CD4-positive, alpha-beta T cell (primary cell): Measurements from ENCODE around the gene CDC14A. TPM values are rescaled to one million over a fixed set of nuclear protein-coding genes. Genes with fewer than 3 reads are reported as not detected.

Source experiments
- ATAC-seq: fragments of 200-7000 bp; cut with Tn5 transposase; one replicate; pipeline ENCODE4 v1.10.0; 2022; ENCODE audit warnings: mild to moderate bottlenecking; ENCODE audit not compliant: poor library complexity
- CTCF ChIA-PET: fragments of 350-600 bp; sonication (Branson Sonifier 250); formaldehyde crosslinking; loops from one replicate; lab custom pipeline; 2021; ENCODE audit warnings: antibody characterized with exemption, inconsistent platforms; lab: Charles Lee
- POLR2A ChIA-PET: fragments of 350-600 bp; sonication (Branson Sonifier 250); formaldehyde crosslinking; loops from one replicate; lab custom pipeline; 2021; ENCODE audit warnings: antibody characterized with exemption, inconsistent platforms; lab: Charles Lee
- DNase-seq, 14 experiments: peaks; one replicate each; pipeline ENCODE4 v3.0.0-alpha.2; 2013 to 2020; ENCODE audit warnings: mixed read lengths in 2 of 14
- H3K27ac ChIP-seq, 2 donors: one replicate each; pipeline versions ENCODE4 v1.5.1 to v1.7.0; 2013; ENCODE audit warnings: low read length in 2 of 2, low read depth in 1 of 2, mild to moderate bottlenecking in 1 of 2
- H3K27me3 ChIP-seq, 2 experiments: 1 replicate in 1 of 2; 2 replicates in 1 of 2; pipeline versions ENCODE4 v1.6.1 to v1.7.0; 2013; ENCODE audit warnings: low read length in 2 of 2, control low read depth in 1 of 2, mild to moderate bottlenecking in 1 of 2, moderate library complexity in 1 of 2; ENCODE audit not compliant: insufficient read depth in 2 of 2, control insufficient read depth in 1 of 2
- H3K36me3 ChIP-seq: one replicate; pipeline ENCODE4 v1.6.1; 2013; ENCODE audit warnings: low read length, control low read depth; ENCODE audit not compliant: insufficient read depth
- H3K4me1 ChIP-seq: one replicate; pipeline ENCODE4 v1.6.1; 2013; ENCODE audit warnings: low read length, control low read depth; ENCODE audit not compliant: insufficient read depth
- H3K4me3 ChIP-seq: one replicate; pipeline ENCODE4 v1.5.1; 2013; ENCODE audit warnings: mild to moderate bottlenecking, low read length, moderate library complexity
- H3K9me3 ChIP-seq, 2 experiments: 1 replicate in 1 of 2; 2 replicates in 1 of 2; pipeline versions ENCODE4 v1.6.1 to v1.7.0; 2013; ENCODE audit warnings: low read length in 2 of 2, mild to moderate bottlenecking in 2 of 2, control low read depth in 1 of 2, moderate library complexity in 1 of 2; ENCODE audit not compliant: control insufficient read depth in 1 of 2, insufficient read depth in 1 of 2
- H3K27ac Mint-ChIP-seq: one replicate; pipeline ENCODE4 v1.8.0; 2020; ENCODE audit warnings: mixed read lengths
- H3K27me3 Mint-ChIP-seq: one replicate; pipeline ENCODE4 v1.8.0; 2021; ENCODE audit warnings: mixed read lengths
- H3K36me3 Mint-ChIP-seq: one replicate; pipeline ENCODE4 v1.8.0; 2021; ENCODE audit warnings: low read depth, mixed read lengths
- H3K4me1 Mint-ChIP-seq: one replicate; pipeline ENCODE4 v1.8.0; 2021; ENCODE audit warnings: low read depth, mixed read lengths
- H3K4me3 Mint-ChIP-seq: one replicate; pipeline ENCODE4 v1.8.0; 2020; ENCODE audit warnings: mild to moderate bottlenecking, mixed read lengths
- H3K9me3 Mint-ChIP-seq: one replicate; pipeline ENCODE4 v1.8.0; 2020; ENCODE audit warnings: mixed read lengths
- intact Hi-C, 2 experiments: fragments of 100-400 bp; cut with DNase I in 1 of 2; cut with micrococcal nuclease in 1 of 2; formaldehyde crosslinking; loops; one replicate each; pipeline versions ENCODE4 v1.15.1 to v1.9.0; 2023 to 2025; cut with DNase I, micrococcal nuclease
- total RNA-seq, 174 experiments: library from RNA in 2 of 174; stranded (reverse) in 2 of 174; gene quantifications; one replicate each; pipeline ENCODE4 v1.2.3 and lab custom pipeline; 2021 to 2026
- TF ChIP-seq, protein P1 (sequence below): fragments of 200-600 bp; IDR thresholded peaks from one replicate; pipeline ENCODE4 v1.8.0; 2022; ENCODE audit warnings: antibody characterized with exemption, mild to moderate bottlenecking

Gene CDC14A
- total RNA-seq, 2 experiments from 2014 or later: 174 to 182 TPM

GRCh38 chr1:100387209-100387608 lies 34.9 kb downstream of the CDC14A start:
- Histone ChIP-seq H3K36me3 (peaks cover 47% of the 10 kb centered on the region), H3K27ac (peak overlapping the region in 1 of 2 donors; percentile 78), H3K9me3 (no peaks in the 10 kb centered on the region), H3K4me3 (peak overlapping the region; percentile 35), H3K4me1 (peaks cover 55% of the 10 kb centered on the region), H3K27me3 (no peaks in the 10 kb centered on the region)
- DNase-seq: peak in 2 of 14 experiments; percentile 32
- intact Hi-C loops: loop anchor here in 1 of 2 experiments (2.0 kb wide), 1 partner anchor 14 kb away; no protein-coding TSS in a partner anchor
- Mint-ChIP-seq H3K9me3 (no peaks in the 10 kb centered on the region), H3K4me3 (peak overlapping the region; percentile 74), H3K36me3 (peaks cover 65% of the 10 kb centered on the region), H3K27ac (peak overlapping the region; percentile 83), H3K4me1 (peaks cover 94% of the 10 kb centered on the region), H3K27me3 (no peaks in the 10 kb centered on the region)
- no peak for ATAC-seq
- CTCF ChIA-PET: interaction anchor here (1.1 to 3.9 kb wide), 8 partner anchors 10 to 73 kb away, joined by 3 to 17 read pairs (median 4); no protein-coding TSS in a partner anchor
- POLR2A ChIA-PET: interaction anchor here (1.0 to 7.7 kb wide), 10 partner anchors 10 to 73 kb away, joined by 3 to 67 read pairs (median 5); partner anchors contain the start of gene CDC14A
- TF ChIP-seq, protein P1, sequence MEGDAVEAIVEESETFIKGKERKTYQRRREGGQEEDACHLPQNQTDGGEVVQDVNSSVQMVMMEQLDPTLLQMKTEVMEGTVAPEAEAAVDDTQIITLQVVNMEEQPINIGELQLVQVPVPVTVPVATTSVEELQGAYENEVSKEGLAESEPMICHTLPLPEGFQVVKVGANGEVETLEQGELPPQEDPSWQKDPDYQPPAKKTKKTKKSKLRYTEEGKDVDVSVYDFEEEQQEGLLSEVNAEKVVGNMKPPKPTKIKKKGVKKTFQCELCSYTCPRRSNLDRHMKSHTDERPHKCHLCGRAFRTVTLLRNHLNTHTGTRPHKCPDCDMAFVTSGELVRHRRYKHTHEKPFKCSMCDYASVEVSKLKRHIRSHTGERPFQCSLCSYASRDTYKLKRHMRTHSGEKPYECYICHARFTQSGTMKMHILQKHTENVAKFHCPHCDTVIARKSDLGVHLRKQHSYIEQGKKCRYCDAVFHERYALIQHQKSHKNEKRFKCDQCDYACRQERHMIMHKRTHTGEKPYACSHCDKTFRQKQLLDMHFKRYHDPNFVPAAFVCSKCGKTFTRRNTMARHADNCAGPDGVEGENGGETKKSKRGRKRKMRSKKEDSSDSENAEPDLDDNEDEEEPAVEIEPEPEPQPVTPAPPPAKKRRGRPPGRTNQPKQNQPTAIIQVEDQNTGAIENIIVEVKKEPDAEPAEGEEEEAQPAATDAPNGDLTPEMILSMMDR: no peak

- H3K27me3 ChIP-seq: no peaks in the 10 kb centered on the region
- H3K4me3 ChIP-seq: peak overlapping the region; percentile 35
- Mint-ChIP-seq H3K27me3 (no peaks in the 10 kb centered on the region), H3K27ac (peak overlapping the region; percentile 83), H3K36me3 (peaks cover 65% of the 10 kb centered on the region), H3K4me1 (peaks cover 94% of the 10 kb centered on the region), H3K4me3 (peak overlapping the region; percentile 71), H3K9me3 (no peaks in the 10 kb centered on the region)
- ATAC-seq (no peak), DNase-seq (peak in 2 of 14 experiments; percentile 33 to 37)
- TF ChIP-seq, protein P1: no peak
- peaks cover 47% of the 10 kb centered on the region for H3K36me3 ChIP-seq
- H3K4me1 ChIP-seq: peaks cover 51% of the 10 kb centered on the region
- H3K27ac ChIP-seq: peak overlapping the region; percentile 18 to 78
- POLR2A ChIA-PET: interaction anchor here (1.0 to 7.7 kb wide), 10 partner anchors 9 to 52 kb away, joined by 3 to 67 read pairs (median 5); partner anchors contain the start of gene CDC14A
- intact Hi-C loops: loop anchor here in 1 of 2 experiments (2.0 kb wide), 1 partner anchor 13 kb away; no protein-coding TSS in a partner anchor
- no peaks in the 10 kb centered on the region for H3K9me3 ChIP-seq
- CTCF ChIA-PET: interaction anchor here (1.1 to 3.9 kb wide), 7 partner anchors 9 to 72 kb away, joined by 3 to 17 read pairs (median 3); no protein-coding TSS in a partner anchor
Observed at GRCh38 chr1:100387657-100388350, 35.5 kb downstream of the CDC14A start.

- Histone ChIP-seq H3K27me3 (no peaks in the 10 kb centered on the region), H3K4me1 (peaks cover 59% of the 10 kb centered on the region), H3K36me3 (peaks cover 44% of the 10 kb centered on the region), H3K27ac (peak overlapping the region in 1 of 2 donors; percentile 70), H3K9me3 (no peaks in the 10 kb centered on the region), H3K4me3 (no peak overlapping the region)
- ChIA-PET POLR2A (interaction anchor here (1.1 to 7.7 kb wide), 14 partner anchors 9 to 69 kb away, joined by 3 to 67 read pairs (median 6); partner anchors contain the start of gene CDC14A), CTCF (interaction anchor here (1.1 to 2.3 kb wide), 7 partner anchors 8 to 69 kb away, joined by 3 to 13 read pairs (median 4); partner anchors contain the start of gene CDC14A)
- TF ChIP-seq, protein P1: no peak
- H3K27me3 Mint-ChIP-seq: no peaks in the 10 kb centered on the region
- ATAC-seq (peak; percentile 24), DNase-seq (peak in 3 of 14 experiments; percentile 42 to 47 (median 45))
- H3K4me3 Mint-ChIP-seq: peak overlapping the region; percentile 55
- H3K9me3 Mint-ChIP-seq: no peaks in the 10 kb centered on the region
- peak overlapping the region; percentile 85 for H3K27ac Mint-ChIP-seq
- peaks cover 67% of the 10 kb centered on the region for H3K36me3 Mint-ChIP-seq
- intact Hi-C loops: loop anchor here (2.0 to 5.0 kb wide), 2 partner anchors 38 kb away; partner anchors contain the start of gene CDC14A (in 2 of the 2)
- peaks cover 94% of the 10 kb centered on the region for H3K4me1 Mint-ChIP-seq
Observed at GRCh38 chr1:100390531-100390930, 38.2 kb downstream of the CDC14A start.
